SK-N-SH (cell line): Measurements from ENCODE around the gene PSMC2. TPM values are rescaled to one million over a fixed set of nuclear protein-coding genes. Genes with fewer than 3 reads are reported as not detected.

Source experiments
- CTCF ChIA-PET: fragments of 300-600, 350-600 bp; formaldehyde crosslinking; extraction: SDS; loops from one replicate; lab custom pipeline; 2021; lab: Yijun Ruan, JAX
- POLR2A ChIA-PET: fragments of 350-600 bp; sonication (Branson Sonifier 250); formaldehyde crosslinking; extraction: SDS; loops from one replicate; lab custom pipeline; 2020; ENCODE audit warnings: antibody characterized with exemption, inconsistent platforms; lab: Yijun Ruan, JAX
- DNase-seq: peaks from one replicate; pipeline ENCODE4 v3.0.0; 2012
- H2AFZ ChIP-seq: fragments of 200-600 bp; sonication (generic); 2 replicates; pipeline ENCODE4 v1.8.1; 2016; ENCODE audit warnings: antibody characterized with exemption, mild to moderate bottlenecking, low read depth
- H3F3A ChIP-seq: fragments of 200-600 bp; sonication (generic); replicated peaks from 2 replicates; pipeline ENCODE3; 2016; ENCODE audit warnings: antibody characterized with exemption, mild to moderate bottlenecking; ENCODE audit not compliant: insufficient read depth
- H3K27ac ChIP-seq, 2 experiments: fragments of 200-500 bp in 1 of 2; fragments of 200-600 bp in 1 of 2; sonication (Bioruptor generic) in 1 of 2; sonication (generic), shearing (Covaris generic) in 1 of 2; 2 replicates each; pipeline versions ENCODE4 v1.5.1 to v1.6.1; 2014 to 2016; ENCODE audit warnings: low read depth in 2 of 2, inconsistent platforms in 1 of 2, low read length in 1 of 2, mild to moderate bottlenecking in 1 of 2, mixed read lengths in 1 of 2
- H3K27me3 ChIP-seq: fragments of 200-600 bp; sonication (generic), shearing (Covaris generic); 2 replicates; pipeline ENCODE4 v1.6.1; 2016; ENCODE audit warnings: mixed run types; ENCODE audit not compliant: insufficient read depth
- H3K36me3 ChIP-seq, 2 experiments: fragments of 200-500 bp in 1 of 2; fragments of 200-600 bp in 1 of 2; sonication (Bioruptor generic) in 1 of 2; sonication (generic) in 1 of 2; replicated peaks in 1 of 2; 2 replicates each; pipeline versions ENCODE3 to v1.5.1; 2014 to 2016; ENCODE audit warnings: low read length in 1 of 2, mild to moderate bottlenecking in 1 of 2; ENCODE audit not compliant: insufficient read depth in 2 of 2, control insufficient read depth in 1 of 2
- H3K4me1 ChIP-seq, 2 experiments: fragments of 200-500 bp in 1 of 2; fragments of 200-600 bp in 1 of 2; sonication (Bioruptor generic) in 1 of 2; sonication (generic), shearing (Covaris generic) in 1 of 2; 2 replicates each; pipeline versions ENCODE4 v1.5.1 to v1.6.1; 2014 to 2016; ENCODE audit warnings: low read depth in 1 of 2, low read length in 1 of 2, mixed run types in 1 of 2; ENCODE audit not compliant: insufficient read depth in 2 of 2, control insufficient read depth in 1 of 2
- H3K4me2 ChIP-seq: fragments of 200-600 bp; sonication (generic), shearing (Covaris generic); 2 replicates; pipeline ENCODE4 v1.6.1; 2017; ENCODE audit warnings: mixed run types
- H3K4me3 ChIP-seq, 2 experiments: fragments of 200-500 bp in 1 of 2; fragments of 200-600 bp in 1 of 2; sonication (Bioruptor generic) in 1 of 2; sonication (generic), shearing (Covaris generic) in 1 of 2; 2 replicates each; pipeline versions ENCODE4 v1.5.1 to v1.8.1; 2014 to 2016; ENCODE audit warnings: low read depth in 2 of 2, inconsistent platforms in 1 of 2, low read length in 1 of 2, mild to moderate bottlenecking in 1 of 2, mixed read lengths in 1 of 2, moderate library complexity in 1 of 2
- H3K79me2 ChIP-seq: fragments of 200-600 bp; sonication (generic); 2 replicates; pipeline ENCODE4 v1.8.1; 2017; ENCODE audit warnings: mild to moderate bottlenecking; ENCODE audit not compliant: insufficient read depth
- H3K9ac ChIP-seq: fragments of 200-600 bp; sonication (generic); 2 replicates; pipeline ENCODE4 v1.6.1; 2017; ENCODE audit warnings: mixed run types
- H3K9me2 ChIP-seq: fragments of 200-600 bp; sonication (generic); 2 replicates; pipeline ENCODE4 v1.6.1; 2017; ENCODE audit warnings: mixed run types
- H3K9me3 ChIP-seq: fragments of 200-600 bp; sonication (generic); 2 replicates; pipeline ENCODE4 v1.6.1; 2017; ENCODE audit warnings: mixed run types, mild to moderate bottlenecking, moderate library complexity
- H4K20me1 ChIP-seq: fragments of 200-600 bp; sonication (generic); 2 replicates; pipeline ENCODE4 v1.6.1; 2017; ENCODE audit warnings: mild to moderate bottlenecking, mixed run types; ENCODE audit not compliant: insufficient read depth
- CHD2 ChIP-seq: fragments of 150-350 bp; IDR thresholded peaks from 2 replicates; pipeline ENCODE4 v1.6.1; 2018; ENCODE audit warnings: low read length; ENCODE audit not compliant: partially characterized antibody
- ELF1 ChIP-seq: IDR thresholded peaks from 2 replicates; pipeline ENCODE4 v1.4.0; 2012
- FOXJ3 ChIP-seq: sonication (generic); formaldehyde crosslinking; IDR thresholded peaks from 2 replicates; pipeline ENCODE4 v1.5.1; 2020; ENCODE audit warnings: mild to moderate bottlenecking, missing genetic modification reagents
- FOXM1 ChIP-seq: IDR thresholded peaks from 2 replicates; pipeline ENCODE4 v1.4.0; 2012; ENCODE audit warnings: low read depth, mild to moderate bottlenecking
- GABPA ChIP-seq: IDR thresholded peaks from 2 replicates; pipeline ENCODE4 v1.4.0; 2012; ENCODE audit warnings: low read depth, mild to moderate bottlenecking
- JUND ChIP-seq: IDR thresholded peaks from 2 replicates; pipeline ENCODE4 v1.4.0; 2012
- MAX ChIP-seq: IDR thresholded peaks from 2 replicates; pipeline ENCODE4 v1.4.0; 2012; ENCODE audit warnings: low read depth
- MEF2A ChIP-seq: IDR thresholded peaks from 2 replicates; pipeline ENCODE4 v1.4.0; 2012; ENCODE audit warnings: low read depth, borderline replicate concordance
- MXI1 ChIP-seq: IDR thresholded peaks from 2 replicates; pipeline ENCODE4 v1.6.1; 2012; ENCODE audit warnings: mild to moderate bottlenecking, low read depth, low read length, improper control_type of control experiment
- NFIC ChIP-seq: IDR thresholded peaks from 2 replicates; pipeline ENCODE4 v1.4.0; 2012; ENCODE audit warnings: borderline replicate concordance
- NRF1 ChIP-seq: IDR thresholded peaks from 2 replicates; pipeline ENCODE4 v1.6.1; 2012; ENCODE audit warnings: low read depth, mild to moderate bottlenecking, low read length
- PBX3 ChIP-seq: IDR thresholded peaks from 2 replicates; pipeline ENCODE4; 2012
- RAD21 ChIP-seq: IDR thresholded peaks from 2 replicates; pipeline ENCODE4 v1.6.1; 2012; ENCODE audit warnings: mild to moderate bottlenecking, low read length
- RXRA ChIP-seq: IDR thresholded peaks from 2 replicates; pipeline ENCODE4 v1.4.0; 2012; ENCODE audit warnings: low read depth, mild to moderate bottlenecking, borderline replicate concordance
- TAF1 ChIP-seq: IDR thresholded peaks from 2 replicates; pipeline ENCODE4 v1.6.1; 2012; ENCODE audit warnings: low read depth, mild to moderate bottlenecking, low read length, moderate library complexity, borderline replicate concordance
- TCF12 ChIP-seq: IDR thresholded peaks from 2 replicates; pipeline ENCODE4 v1.4.0; 2012
- TEAD4 ChIP-seq: IDR thresholded peaks from 2 replicates; pipeline ENCODE4 v1.4.0; 2012; ENCODE audit warnings: mild to moderate bottlenecking, borderline replicate concordance; ENCODE audit not compliant: insufficient read depth
- YY1 ChIP-seq: IDR thresholded peaks from 2 replicates; pipeline ENCODE4 v1.4.0; 2012; ENCODE audit warnings: low read depth, mild to moderate bottlenecking
- ZBTB33 ChIP-seq: IDR thresholded peaks from 2 replicates; pipeline ENCODE4 v1.4.0; 2012; ENCODE audit warnings: low read depth, borderline replicate concordance
- WGBS: methylation state at CpG from one replicate; pipeline ENCODE4 v1.1.6; 2017; ENCODE audit warnings: low lambda C conversion rate; 5-methylcytosine and 5-hydroxymethylcytosine counted together
- polyA plus RNA-seq, 3 experiments: library from polyadenylated mRNA; depleted of rRNA; stranded (reverse); fragments of >200 nt; gene quantifications; 2 replicates each; pipeline ENCODE4 v1.2.3, GENCODE V29; 2012
- TF ChIP-seq, protein P1 (sequence below): fragments of 150-350 bp; IDR thresholded peaks from 2 replicates; pipeline ENCODE4 v1.6.1; 2016; ENCODE audit warnings: mild to moderate bottlenecking, low read depth, low read length
- TF ChIP-seq, protein P2 (sequence below): fragments of 200-600 bp; sonication (generic); IDR thresholded peaks from 2 replicates; pipeline ENCODE4 v1.6.1; 2017; ENCODE audit warnings: antibody characterized with exemption, mild to moderate bottlenecking, moderate library complexity
- TF ChIP-seq, protein P3 (sequence below): fragments of 150-350 bp; IDR thresholded peaks from 2 replicates; pipeline ENCODE4 v1.6.1; 2017; ENCODE audit warnings: antibody characterized with exemption, low read length, low read depth, borderline replicate concordance

Gene PSMC2
- polyA plus RNA-seq, 1 of the 3 experiments (the other 2 are of a cell fraction) = 231 TPM

DNA sequence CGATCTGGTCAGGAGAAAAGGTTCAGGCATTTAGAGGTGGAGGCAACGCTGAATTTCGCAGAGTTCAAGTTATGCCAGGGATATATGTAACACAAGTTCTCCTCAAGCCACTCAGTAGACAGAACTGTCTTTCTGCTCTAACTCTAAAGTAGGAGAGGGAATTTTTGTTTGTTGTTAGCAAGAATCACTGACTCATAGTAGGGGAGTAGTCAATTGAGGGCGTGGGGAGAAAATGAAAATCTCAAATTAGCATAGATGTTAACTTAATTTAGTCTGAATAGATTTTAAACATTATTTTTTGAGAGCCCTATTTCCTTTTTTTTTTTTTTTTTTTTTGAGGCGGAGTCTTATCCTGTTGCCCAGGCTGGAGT is 34.6 kb downstream of the PSMC2 start:
- no peaks in the 10 kb centered on the region; the same call in 1 of the 2 replicates for H4K20me1 ChIP-seq
- peaks cover 4% of the 10 kb centered on the region; the same call in 1 of the 2 replicates for H3K27me3 ChIP-seq
- no peak overlapping the region for H2AFZ ChIP-seq
- 63% methylated on average over 5 of the region's 5 CpGs for WGBS
- no peak overlapping the region for H3K27ac ChIP-seq
- no peaks in the 10 kb centered on the region for H3K36me3 ChIP-seq
- H3K4me3 ChIP-seq = no peak overlapping the region
- no peaks in the 10 kb centered on the region for H3K9me3 ChIP-seq
- TF ChIP-seq TEAD4 (no peak), TAF1 (no peak), TCF12 (no peak), NFIC (no peak), GABPA (no peak), MEF2A (no peak), ELF1 (no peak), MXI1 (no peak), ZBTB33 (no peak), RXRA (no peak), PBX3 (no peak), FOXM1 (no peak), JUND (no peak)
- TF ChIP-seq, all 33 proteins: peak for 0
- Histone ChIP-seq H3K79me2 (no peaks in the 10 kb centered on the region), H3F3A (no peaks in the 10 kb centered on the region), H3K4me1 (no peaks in the 10 kb centered on the region), H3K4me2 (no peak overlapping the region), H3K9me2 (no peaks in the 10 kb centered on the region), H3K9ac (no peak overlapping the region)
- POLR2A ChIA-PET = no interaction called here
- no peak for DNase-seq
- CTCF ChIA-PET = no interaction called here

- Histone ChIP-seq H3K4me2 (no peak overlapping the region), H3K9me2 (no peaks in the 10 kb centered on the region), H3K27me3 (no peaks in the 10 kb centered on the region; the same call in 1 of the 2 replicates), H2AFZ (no peak overlapping the region), H3K9ac (no peak overlapping the region), H3K79me2 (no peaks in the 10 kb centered on the region), H3K9me3 (no peaks in the 10 kb centered on the region), H3F3A (no peaks in the 10 kb centered on the region), H3K36me3 (no peaks in the 10 kb centered on the region), H3K4me1 (no peaks in the 10 kb centered on the region), H4K20me1 (no peaks in the 10 kb centered on the region; the same call in 1 of the 2 replicates), H3K27ac (no peak overlapping the region), H3K4me3 (no peak overlapping the region)
- DNase-seq = no peak
- 75% methylated on average over 1 of the region's 1 CpG for WGBS
- ChIA-PET CTCF (interaction anchor here (0.6 kb wide), 1 partner anchor 169 kb away, joined by 3 read pairs; no protein-coding TSS in a partner anchor), POLR2A (no interaction called here)
- TF ChIP-seq NFIC (no peak), MEF2A (no peak), MXI1 (no peak), YY1 (no peak), NRF1 (no peak), FOXJ3 (CRISPR knock-in tag) (no peak), TCF12 (no peak), FOXM1 (no peak), CHD2 (no peak), RAD21 (no peak), JUND (no peak), TAF1 (no peak), ELF1 (no peak), MAX (no peak)
- TF ChIP-seq, protein P1, sequence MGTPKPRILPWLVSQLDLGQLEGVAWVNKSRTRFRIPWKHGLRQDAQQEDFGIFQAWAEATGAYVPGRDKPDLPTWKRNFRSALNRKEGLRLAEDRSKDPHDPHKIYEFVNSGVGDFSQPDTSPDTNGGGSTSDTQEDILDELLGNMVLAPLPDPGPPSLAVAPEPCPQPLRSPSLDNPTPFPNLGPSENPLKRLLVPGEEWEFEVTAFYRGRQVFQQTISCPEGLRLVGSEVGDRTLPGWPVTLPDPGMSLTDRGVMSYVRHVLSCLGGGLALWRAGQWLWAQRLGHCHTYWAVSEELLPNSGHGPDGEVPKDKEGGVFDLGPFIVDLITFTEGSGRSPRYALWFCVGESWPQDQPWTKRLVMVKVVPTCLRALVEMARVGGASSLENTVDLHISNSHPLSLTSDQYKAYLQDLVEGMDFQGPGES = no peak
- TF ChIP-seq, protein P2, sequence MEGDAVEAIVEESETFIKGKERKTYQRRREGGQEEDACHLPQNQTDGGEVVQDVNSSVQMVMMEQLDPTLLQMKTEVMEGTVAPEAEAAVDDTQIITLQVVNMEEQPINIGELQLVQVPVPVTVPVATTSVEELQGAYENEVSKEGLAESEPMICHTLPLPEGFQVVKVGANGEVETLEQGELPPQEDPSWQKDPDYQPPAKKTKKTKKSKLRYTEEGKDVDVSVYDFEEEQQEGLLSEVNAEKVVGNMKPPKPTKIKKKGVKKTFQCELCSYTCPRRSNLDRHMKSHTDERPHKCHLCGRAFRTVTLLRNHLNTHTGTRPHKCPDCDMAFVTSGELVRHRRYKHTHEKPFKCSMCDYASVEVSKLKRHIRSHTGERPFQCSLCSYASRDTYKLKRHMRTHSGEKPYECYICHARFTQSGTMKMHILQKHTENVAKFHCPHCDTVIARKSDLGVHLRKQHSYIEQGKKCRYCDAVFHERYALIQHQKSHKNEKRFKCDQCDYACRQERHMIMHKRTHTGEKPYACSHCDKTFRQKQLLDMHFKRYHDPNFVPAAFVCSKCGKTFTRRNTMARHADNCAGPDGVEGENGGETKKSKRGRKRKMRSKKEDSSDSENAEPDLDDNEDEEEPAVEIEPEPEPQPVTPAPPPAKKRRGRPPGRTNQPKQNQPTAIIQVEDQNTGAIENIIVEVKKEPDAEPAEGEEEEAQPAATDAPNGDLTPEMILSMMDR = no peak
- TF ChIP-seq, protein P3, sequence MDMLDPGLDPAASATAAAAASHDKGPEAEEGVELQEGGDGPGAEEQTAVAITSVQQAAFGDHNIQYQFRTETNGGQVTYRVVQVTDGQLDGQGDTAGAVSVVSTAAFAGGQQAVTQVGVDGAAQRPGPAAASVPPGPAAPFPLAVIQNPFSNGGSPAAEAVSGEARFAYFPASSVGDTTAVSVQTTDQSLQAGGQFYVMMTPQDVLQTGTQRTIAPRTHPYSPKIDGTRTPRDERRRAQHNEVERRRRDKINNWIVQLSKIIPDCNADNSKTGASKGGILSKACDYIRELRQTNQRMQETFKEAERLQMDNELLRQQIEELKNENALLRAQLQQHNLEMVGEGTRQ = no peak
Observed at GRCh38 chr7:103387242-103387641, 39.8 kb downstream of the PSMC2 start.
